Tongue (tissue), 2 donors: ENCODE data around the gene CLCN2. TPM values are rescaled to one million over a fixed set of nuclear protein-coding genes. Genes with fewer than 3 reads are reported as not detected.
A peak's percentile ranks its signal among the peaks of the same experiment; 100 is the strongest.

ENCODE experiments used
- DNase-seq: peaks from one replicate; pipeline ENCODE4 v3.0.0-alpha.2; 2015
- total RNA-seq: library from RNA; depleted of rRNA; stranded (reverse); fragments of >200 nt; gene quantifications from one replicate; pipeline ENCODE4 v1.2.3, GENCODE V29; 2014

The CLCN2 gene
- total RNA-seq, 1 donor from 2014 or later: 2.8 TPM

DNA sequence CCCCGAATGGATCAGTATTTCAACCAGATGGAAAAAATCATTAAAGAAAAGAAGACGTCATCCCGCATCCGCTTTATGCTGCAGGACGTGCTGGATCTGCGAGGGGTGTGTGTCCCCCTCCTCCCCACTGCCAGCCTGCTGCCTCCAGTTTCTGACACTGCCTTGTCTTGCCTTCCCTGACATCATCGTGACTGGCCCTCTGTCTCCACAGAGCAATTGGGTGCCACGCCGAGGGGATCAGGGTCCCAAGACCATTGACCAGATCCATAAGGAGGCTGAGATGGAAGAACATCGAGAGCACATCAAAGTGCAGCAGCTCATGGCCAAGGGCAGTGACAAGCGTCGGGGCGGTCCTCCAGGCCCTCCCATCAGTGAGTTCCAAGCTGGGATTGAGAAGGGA lies 36.1 kb downstream of the CLCN2 start:
- DNase-seq: no peak

DNA sequence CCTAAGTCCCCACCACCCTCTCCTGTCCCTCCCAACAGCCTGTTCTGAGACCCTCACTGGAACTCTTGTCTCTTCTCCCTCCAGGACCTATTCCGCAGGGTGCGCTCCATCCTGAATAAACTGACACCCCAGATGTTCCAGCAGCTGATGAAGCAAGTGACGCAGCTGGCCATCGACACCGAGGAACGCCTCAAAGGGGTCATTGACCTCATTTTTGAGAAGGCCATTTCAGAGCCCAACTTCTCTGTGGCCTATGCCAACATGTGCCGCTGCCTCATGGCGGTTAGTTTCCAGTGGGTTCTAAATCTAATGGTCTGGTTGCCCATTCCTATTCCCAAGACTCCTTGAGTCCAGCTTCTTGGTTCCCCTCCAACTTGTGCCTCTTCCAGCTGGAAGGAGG lies 37.7 kb downstream of the CLCN2 start:
- no peak for DNase-seq

DNA sequence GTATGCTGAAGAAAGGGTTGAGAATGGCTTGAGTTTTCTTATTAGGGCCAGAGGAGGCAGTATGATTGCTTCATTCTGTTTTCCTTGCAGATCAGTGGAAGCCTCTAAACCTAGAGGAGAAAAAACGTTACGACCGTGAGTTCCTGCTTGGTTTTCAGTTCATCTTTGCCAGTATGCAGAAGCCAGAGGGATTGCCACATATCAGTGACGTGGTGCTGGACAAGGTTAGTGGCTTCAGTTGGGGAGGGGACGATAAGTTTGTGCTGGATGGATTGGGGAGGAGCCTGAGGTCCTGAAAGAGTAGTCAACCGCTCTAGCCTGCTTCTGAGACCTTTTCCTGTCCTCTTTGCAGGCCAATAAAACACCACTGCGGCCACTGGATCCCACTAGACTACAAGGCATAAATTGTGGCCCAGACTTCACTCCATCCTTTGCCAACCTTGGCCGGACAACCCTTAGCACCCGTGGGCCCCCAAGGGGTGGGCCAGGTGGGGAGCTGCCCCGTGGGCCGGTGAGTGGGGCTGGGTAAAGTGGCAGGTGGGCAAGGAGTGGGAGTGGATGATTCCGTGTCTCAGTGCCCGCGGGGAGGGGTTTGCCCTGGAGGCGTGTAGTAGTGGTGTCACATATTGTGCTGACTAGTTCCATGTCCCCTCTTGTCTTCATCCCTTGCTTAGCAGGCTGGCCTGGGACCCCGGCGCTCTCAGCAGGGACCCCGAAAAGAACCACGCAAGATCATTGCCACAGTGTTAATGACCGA lies 38.5 kb downstream of the CLCN2 start:
- no peak for DNase-seq

DNA sequence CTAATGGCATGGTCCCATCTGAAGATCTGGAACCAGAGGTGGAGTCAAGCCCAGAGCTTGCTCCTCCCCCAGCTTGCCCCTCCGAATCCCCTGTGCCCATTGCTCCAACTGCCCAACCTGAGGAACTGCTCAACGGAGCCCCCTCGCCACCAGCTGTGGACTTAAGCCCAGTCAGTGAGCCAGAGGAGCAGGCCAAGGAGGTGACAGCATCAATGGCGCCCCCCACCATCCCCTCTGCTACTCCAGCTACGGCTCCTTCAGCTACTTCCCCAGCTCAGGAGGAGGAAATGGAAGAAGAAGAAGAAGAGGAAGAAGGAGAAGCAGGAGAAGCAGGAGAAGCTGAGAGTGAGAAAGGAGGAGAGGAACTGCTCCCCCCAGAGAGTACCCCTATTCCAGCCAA lies 39.7 kb downstream of the CLCN2 start:
- no peak for DNase-seq

DNA sequence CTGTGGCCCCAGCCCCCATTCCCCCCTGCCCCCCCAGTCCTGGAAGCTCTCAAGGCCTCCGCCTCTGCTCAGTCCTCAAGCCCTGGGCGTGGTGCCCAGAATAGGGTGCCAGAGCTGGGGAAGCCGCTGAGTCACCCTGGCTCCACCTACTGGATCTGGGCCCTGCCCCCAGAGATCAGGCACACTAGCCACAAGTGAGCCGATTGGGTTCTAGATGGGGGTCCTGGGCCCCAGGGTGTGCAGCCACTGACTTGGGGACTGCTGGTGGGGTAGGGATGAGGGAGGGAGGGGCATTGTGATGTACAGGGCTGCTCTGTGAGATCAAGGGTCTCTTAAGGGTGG lies 41.3 kb downstream of the CLCN2 start:
- DNase-seq: peak; percentile 86

DNA sequence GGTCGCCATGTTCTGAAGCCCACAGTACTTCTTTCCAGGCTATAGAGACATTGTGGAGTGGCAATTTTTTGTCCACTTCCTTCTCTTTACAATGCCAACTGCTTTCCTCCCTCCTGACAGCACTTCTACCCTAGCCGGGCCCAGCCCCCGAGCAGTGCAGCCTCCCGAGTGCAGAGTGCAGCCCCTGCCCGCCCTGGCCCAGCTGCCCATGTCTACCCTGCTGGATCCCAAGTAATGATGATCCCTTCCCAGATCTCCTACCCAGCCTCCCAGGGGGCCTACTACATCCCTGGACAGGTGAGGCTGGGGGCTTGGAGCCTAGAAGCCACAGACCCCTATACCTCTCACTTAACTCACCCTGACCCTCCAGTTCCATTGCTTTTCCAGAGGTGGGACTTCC lies 44.2 kb downstream of the CLCN2 start:
- DNase-seq: no peak

DNA sequence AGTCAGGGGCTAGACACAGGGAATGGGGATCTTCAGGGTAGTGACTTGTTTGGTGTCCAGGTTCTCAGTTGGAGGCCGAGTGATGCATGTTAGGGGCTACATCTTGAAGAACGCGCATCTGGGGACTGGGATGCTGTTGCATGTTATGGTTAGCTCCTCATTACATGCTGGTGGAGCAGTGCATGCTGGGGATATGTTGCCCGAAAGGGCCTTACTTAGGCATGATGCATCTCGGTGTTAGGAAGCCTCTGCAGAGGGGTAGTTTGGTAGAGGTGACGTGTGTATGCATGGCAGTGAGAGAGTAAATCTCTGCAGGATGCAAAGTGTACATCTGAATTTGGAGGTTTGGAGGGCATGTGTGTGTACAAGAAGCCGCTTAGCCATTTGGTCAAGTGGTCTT lies 44.6 kb downstream of the CLCN2 start:
- no peak for DNase-seq

DNA sequence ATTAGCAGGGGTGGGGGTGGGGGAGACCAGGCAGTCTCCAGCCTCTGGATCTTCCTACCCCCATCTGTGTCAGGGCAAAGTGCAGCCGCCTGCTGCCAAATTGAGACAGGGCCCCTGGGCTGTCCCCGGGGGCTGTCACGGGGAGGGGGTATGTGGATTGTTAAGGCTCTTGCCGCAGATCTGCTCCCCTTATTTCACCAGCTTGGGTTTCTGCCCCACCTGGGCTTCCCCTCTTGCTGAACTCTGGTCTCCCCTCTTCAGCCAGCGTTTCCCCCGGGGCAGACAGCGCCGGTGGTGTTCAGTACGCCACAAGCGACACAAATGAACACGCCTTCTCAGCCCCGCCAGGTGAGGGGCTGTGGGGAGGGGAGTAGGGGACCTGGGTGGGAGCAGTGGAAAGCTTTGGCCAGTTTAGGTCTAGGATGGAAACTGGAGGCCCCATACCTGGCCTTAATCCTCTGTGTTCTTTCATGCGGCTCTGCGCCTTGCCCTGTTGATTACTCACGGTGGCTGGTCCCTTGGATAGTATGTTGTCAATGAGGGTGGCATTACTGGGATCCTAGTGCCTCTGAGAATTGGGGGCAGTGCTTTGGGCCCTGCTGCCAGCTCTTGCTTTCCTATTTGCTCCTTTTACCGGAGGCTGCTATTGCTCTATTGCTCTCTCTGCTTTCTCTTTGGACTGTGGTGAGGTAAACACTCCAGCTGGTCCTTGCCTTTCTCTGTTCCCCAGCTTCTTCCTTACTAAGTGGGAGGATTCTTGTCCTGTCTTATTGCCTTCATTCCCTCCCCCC lies 45.3 kb downstream of the CLCN2 start:
- DNase-seq: no peak

DNA sequence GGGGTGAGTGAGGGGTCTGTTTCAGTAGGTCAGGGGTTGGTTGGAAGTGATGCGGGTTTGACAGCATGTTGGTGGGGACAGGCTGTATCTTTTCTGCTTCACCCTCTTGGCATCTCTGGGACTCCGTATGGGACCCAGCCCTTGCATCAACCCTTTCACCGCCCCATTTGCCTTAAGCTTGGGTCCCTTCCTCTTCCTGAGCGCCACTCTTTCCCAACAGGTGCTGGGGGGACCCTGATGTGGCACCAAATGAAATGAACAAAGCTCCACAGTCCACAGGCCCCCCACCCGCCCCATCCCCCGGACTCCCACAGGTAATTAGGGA lies 45.9 kb downstream of the CLCN2 start:
- no peak for DNase-seq

DNA sequence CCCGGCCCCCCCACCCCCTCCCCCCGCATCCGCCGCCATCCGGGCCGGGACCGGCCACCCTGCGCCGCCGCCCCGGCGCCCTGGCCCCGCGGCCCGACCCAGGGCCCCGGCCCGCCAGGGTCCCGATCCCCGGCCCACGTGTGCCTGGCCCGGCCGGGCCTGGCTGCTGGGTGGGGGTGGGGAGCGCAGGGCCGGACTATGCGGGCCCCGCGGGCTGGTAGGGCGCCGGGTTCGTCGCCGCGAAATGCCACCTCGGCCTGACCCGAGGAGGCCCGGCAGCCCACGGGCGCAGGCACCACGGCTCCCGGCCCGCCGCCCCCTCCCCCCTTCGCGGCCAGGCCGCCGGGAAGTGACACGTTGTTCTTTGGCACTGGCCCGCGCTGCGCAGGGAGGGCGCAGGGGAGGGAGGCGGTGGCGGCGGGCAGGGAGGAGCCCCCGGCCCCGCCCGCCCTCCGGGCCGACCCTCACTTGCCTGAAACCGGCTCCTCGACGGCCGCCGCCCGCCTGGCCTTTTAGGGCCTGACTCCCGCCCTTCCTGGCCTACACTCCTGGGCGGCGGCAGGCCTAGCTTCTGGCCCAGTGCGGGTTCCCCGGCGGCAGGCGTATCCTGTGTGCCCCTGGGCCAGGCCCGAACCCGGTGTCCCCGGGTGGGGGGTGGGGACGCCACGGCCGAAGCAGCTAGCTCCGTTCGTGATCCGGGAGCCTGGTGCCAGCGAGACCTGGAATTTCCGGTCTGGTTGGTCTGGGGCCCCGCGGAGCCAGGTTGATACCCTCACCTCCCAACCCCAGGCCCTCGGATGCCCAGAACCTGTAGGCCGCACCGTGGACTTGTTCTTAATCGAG lies 46.5 kb downstream of the CLCN2 start:
- DNase-seq: peak; percentile 87

DNA sequence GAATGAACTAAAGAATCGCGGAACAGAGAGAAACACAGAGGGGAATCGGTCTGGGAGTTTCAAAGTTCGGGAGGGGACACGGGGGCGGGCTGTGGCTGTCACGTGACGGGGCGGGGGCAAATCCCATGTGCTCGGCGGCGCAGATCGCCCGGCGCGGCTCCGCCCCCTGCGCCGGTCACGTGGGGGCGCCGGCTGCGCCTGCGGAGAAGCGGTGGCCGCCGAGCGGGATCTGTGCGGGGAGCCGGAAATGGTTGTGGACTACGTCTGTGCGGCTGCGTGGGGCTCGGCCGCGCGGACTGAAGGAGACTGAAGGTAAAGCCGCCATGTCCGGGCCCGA lies 47.1 kb downstream of the CLCN2 start, which contains the start of gene EIF4G1:
TSS of gene EIF4G1 (plus strand) at position 244 of the 337 bp plus-strand sequence. CDS start 1,191 bp downstream, outside the sequence.
- DNase-seq: peak; percentile 97

DNA sequence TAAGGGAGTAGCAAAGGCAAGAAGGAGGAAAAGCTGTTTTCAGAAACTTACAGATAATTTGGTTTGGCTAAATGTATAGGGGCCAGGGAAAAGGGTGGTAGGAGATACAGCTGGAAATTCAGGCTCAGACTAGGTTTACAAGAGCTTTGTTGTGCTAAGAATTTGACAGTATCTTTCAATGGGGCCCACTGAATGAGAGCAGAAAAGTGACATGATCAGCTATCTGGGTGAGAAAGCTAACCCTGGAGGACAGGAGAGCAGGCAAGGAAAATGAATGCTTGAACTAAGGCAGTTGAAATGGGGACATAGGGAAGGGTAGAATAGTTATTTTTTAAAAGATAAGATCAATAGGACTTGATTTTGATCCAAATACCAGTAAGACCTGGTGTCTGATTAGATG lies 49.8 kb downstream of the CLCN2 start:
- no peak for DNase-seq

DNA sequence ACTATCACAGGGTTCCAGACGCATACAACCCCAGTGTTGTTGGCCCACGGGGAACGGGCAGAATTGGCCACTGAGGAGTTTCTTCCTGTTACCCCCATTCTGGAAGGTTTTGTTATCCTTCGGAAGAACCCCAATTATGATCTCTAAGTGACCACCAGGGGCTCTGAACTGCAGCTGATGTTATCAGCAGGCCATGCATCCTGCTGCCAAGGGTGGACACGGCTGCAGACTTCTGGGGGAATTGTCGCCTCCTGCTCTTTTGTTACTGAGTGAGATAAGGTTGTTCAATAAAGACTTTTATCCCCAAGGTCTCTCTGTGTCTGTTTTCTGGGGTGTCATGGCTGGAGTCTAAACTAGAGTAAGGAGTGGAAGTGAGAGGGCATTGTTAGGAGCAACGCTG lies 52.7 kb downstream of the CLCN2 start:
- no peak for DNase-seq

DNA sequence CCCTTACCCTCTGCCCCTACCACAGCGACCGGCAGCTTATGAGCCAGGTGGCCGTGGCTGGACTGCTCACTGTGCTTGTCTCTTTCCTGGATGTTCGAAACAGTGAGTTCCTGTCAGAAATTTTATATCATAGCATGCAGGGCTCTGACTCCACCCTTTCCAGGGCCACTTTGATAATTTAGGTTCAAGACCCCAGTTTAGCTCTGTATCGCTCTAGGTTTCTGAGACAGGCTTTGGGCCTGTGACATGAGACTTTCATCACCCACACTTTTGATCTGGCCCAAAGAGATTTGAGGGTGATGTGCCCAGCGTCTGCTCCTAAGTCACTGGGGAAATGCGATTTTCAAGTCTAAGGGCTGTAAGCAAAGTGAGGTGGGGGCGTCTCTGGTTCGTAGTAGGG lies 53.5 kb downstream of the CLCN2 start:
- no peak for DNase-seq

DNA sequence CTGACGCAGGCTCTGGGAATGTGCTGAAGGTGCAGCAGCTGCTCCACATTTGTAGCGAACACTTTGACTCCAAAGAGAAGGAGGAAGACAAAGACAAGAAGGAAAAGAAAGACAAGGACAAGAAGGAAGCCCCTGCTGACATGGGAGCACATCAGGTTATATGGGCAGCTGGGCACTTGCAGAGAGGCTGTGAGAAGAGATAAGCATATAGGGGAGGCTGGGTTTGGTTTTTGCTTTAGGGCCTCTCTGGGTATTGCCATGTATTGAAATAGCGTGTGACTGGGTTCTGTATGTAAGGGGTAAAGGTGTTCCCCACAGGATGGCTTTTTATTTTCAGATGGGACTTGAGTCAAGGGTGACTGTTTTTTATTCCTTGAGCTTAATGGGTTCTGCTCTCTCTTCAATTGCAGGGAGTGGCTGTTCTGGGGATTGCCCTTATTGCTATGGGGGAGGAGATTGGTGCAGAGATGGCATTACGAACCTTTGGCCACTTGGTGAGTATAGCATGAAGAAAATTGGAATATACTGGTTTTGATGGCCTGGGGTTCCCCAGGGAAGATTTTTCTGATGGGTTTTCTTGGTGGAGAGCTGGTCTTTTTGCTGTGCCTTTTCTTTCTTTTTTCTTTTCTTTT lies 54.9 kb downstream of the CLCN2 start:
- no peak for DNase-seq

DNA sequence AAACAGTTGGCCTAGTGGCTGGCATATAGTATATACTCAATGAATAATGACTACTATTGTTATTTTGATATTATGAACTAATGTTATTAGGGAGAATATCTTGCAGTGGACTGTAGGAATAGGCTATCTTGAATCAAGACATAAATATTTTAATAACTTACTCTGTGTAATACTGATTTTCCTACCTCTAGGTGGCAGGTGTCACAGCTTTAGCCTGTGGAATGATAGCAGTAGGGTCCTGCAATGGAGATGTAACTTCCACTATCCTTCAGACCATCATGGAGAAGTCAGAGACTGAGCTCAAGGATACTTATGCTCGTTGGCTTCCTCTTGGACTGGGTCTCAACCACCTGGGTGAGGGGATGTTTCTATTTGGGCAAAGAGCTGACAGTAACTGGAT lies 55.8 kb downstream of the CLCN2 start:
- no peak for DNase-seq

DNA sequence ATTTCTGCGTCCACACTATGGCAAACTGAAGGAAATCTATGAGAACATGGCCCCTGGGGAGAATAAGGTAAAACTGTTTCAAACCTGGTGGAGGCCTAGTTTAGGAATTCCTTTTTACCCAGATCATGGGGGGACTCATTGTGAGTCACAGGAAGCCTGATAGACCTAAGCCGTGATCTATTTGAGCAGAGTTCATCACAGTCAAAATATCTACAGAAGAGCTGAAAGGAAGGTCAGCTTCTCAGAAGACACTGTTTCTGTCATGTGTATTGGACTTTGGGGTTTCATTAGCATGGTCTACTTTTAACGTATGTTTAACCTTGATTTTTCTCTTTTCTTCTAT lies 61.1 kb downstream of the CLCN2 start:
- no peak for DNase-seq

DNA sequence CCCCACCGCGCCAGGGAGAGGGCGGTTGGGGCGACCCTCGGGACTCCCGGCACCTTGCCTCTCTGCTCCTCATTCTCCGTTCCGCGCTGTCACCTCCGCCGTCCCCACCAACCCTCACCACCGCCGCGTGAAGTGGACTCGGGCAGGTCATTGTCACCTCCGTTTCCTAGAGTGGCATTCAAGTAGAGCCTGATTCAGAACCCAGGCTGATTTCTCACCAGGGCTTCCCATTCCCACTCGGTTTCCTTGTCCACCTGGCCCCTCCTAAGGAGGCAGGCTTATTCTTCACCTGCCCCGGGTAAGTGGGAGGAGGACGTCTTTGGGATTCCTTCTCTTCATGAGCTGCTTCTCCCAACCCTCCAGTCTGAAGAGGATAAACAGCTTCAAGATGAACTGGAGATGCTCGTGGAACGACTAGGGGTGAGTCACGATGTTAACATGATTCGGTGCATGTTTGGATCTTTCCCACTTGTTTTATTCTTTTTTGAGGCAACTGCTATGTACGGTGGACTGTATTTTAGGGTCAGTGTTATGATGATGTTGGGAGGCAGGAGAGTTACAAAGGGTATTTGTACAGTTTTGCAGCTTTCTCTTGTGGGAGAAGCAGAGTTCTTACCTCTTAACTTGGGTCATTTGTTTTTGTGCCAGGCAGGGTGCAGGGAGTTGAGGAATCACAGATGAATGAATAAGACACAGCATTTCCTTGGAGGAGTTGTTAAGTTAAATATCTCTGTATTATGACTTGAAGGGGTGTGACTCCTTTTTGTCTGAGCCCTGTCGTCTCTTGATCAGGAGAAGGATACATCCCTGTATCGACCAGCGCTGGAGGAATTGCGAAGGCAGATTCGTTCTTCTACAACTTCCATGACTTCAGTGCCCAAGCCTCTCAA lies 61.7 kb downstream of the CLCN2 start:
- no peak for DNase-seq

DNA sequence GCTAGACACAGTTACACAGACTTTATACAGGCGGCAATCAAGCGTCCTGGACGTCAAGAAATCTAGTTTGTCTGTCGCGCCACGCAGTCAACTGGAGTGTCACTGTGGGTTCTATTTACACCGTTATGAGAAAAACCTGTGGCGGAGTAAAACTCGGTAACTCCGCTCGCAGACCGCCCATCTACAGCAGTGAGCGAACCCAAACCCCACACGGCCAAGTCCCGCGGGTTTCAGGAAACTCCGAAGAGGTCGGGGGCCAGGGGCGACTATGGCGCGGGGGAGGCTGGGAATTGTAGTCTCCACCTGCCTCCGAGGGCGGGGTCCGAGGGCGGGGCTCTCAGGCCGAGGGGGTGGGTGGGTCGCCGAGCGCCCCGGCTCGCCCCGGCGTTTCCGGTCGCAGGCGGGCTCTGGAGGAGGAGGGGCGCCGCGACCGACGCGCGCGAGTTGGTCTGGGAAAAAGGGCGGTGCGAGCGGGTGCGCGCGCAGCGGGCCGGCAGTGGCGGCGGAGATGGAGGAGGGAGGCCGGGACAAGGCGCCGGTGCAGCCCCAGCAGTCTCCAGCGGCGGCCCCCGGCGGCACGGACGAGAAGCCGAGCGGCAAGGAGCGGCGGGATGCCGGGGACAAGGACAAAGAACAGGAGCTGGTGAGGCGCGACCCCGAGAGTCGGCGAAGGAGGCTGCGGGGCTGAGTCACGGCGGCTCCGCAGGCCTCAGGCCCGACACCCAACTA lies 62.5 kb downstream of the CLCN2 start, which contains the start of gene PSMD2:
TSS of gene PSMD2 (plus strand) at position 483 of the 729 bp plus-strand sequence. CDS start at position 509, 26 bp downstream.
- DNase-seq: peak; percentile 99

DNA sequence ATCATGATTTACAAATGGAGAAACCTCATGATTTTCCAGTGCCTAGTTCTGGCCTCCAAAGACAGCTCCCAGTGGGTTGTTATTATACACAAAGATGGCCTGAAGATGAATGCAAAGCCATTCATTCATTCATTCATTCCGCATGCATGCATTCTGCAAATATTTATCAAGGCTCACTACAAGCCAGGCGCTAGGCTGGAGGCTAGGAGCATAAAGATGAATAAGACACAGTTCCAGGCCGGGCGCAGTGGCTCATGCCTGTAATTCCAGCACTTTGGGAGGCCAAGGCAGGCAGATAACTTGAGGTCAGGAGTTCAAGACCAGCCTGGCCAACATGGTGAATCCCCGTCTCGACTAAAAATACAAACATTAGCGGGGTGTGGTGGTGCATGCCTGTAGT lies 64.8 kb downstream of the CLCN2 start:
- no peak for DNase-seq
